ENCODE results near the gene TBC1D2B.
A peak's percentile ranks its signal among the peaks of the same experiment; 100 is the strongest.
"Not testable (repeated sequence)": the region's sequence is repeated elsewhere in the genome, so short reads cannot be mapped to it uniquely, and the experiment has no call there.

Gene TBC1D2B

DNA sequence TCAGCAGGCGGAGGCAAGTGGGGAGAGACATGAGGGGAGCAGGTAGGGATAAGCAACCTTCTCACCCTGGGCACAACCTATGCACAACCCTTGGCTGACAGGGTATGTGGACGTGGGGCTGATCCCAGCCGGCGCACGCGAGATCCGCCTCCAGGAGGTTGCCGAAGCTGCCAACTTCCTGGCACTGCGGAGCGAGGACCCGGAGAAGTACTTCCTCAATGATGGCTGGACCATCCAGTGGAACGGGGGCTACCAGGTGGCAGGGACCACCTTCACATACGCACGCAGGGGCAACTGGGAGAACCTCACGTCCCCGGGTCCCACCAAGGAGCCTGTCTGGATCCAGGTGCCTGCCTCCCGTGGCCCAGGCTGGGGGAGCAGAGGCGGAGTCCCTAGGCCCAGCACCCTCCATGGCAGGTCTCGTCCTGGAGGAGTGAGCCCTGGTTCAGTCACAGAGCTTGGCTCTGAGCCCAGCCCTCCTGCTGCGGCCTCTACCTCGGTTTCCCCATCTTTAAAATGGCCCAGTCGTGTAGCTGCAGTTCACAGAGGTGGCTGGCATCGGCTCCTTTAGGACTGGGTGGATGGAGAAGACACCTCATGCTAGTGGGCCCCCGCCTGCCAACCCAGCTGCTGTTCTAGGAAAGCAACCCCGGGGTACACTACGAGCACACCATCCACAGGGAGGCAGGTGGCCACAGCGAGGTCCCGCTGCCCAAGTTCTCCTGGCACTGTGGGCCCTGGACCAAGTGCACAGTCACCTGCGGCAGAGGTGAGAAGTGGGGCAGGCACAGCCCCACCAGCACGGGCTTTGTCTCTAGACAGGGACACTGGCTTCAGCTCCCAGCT is 96.0 kb downstream of the TBC1D2B start:
- peaks cover 4% of the 10 kb centered on the region for H3K36me3 Mint-ChIP-seq
- H3K9me3 Mint-ChIP-seq, result no peaks in the 10 kb centered on the region
- no peak for DNase-seq (ENCODE audit: low spot score in 2 of 2)
- peaks cover 11% of the 10 kb centered on the region for H3K4me1 Mint-ChIP-seq
- no peak overlapping the region for H3K4me3 Mint-ChIP-seq
- H3K27ac Mint-ChIP-seq, result peak overlapping the region; percentile 37
- ATAC-seq, result no peak

DNA sequence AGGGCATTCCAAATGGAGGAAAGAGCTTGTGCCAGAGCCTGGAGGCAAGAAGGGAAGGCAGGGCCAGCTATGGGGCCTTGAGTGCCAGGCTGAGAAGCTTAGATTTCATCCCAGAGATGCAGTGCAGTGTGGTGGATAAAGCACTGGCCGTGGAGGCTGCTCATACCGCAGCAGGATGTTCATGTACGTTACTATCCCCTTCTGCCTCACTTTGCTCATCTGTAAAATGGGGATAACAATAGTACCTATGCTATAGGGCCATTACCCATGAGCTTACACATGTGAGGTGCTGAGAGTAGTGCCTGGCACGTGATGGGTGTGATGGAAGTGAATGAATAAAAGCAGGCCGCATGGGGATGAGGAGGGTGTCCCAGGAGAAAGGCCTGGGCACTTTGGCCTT is 96.8 kb downstream of the TBC1D2B start:
- not testable (repeated sequence) for H3K4me3 Mint-ChIP-seq; H3K9me3 Mint-ChIP-seq; DNase-seq (ENCODE audit: low spot score in 2 of 2); ATAC-seq; H3K36me3 Mint-ChIP-seq
- Mint-ChIP-seq H3K4me1 (peaks cover 11% of the 10 kb centered on the region), H3K27ac (peak overlapping the region; percentile 37)

DNA sequence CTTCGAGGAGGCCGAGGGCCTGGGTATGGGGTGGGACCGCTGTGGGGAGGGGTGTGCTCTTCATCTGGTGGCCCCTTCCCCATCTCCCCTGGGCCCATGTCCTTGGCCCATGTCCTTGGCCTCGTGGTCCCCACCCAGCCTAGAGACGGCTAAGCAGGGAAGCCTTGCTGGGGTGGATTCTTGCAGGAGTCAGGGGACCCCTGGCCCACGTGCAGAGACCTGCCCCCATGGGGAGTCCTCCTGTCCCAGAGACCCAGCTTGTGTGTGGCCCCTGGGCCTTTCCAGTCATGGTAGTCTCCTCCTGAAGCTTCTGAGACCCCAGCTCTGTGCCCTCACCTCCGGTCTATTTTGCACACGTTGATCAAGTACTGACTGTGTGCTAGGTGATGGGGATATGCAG is 97.4 kb downstream of the TBC1D2B start:
- Mint-ChIP-seq H3K36me3 (peaks cover 4% of the 10 kb centered on the region), H3K9me3 (no peaks in the 10 kb centered on the region), H3K4me1 (peaks cover 11% of the 10 kb centered on the region), H3K27ac (no peak overlapping the region), H3K4me3 (no peak overlapping the region)
- DNase-seq (ENCODE audit: low spot score in 2 of 2) (no peak), ATAC-seq (no peak)

DNA sequence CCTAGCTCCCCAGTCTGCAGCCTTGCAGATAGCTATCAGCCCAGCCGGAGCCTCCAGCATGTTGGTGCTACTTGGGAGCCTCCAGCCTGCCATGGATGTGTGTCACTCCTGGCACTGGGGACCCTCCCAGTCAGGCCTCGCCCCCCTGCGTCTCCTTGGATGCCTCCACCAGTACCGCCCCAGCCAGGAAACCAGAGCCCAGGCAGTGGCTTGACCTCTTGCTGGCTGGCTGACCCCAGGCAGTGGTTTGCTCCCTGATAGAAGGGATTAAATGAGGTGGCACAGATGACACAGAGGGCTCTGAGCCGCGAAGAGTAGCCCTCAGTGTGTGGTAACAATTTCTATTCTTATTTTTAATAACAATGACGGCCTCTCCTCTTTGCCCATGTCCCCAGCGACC is 98.4 kb downstream of the TBC1D2B start:
- H3K27ac Mint-ChIP-seq; H3K9me3 Mint-ChIP-seq; DNase-seq (ENCODE audit: low spot score in 2 of 2); H3K4me3 Mint-ChIP-seq; ATAC-seq; H3K36me3 Mint-ChIP-seq: not testable (repeated sequence)
- H3K4me1 Mint-ChIP-seq, result peaks cover 10% of the 10 kb centered on the region

DNA sequence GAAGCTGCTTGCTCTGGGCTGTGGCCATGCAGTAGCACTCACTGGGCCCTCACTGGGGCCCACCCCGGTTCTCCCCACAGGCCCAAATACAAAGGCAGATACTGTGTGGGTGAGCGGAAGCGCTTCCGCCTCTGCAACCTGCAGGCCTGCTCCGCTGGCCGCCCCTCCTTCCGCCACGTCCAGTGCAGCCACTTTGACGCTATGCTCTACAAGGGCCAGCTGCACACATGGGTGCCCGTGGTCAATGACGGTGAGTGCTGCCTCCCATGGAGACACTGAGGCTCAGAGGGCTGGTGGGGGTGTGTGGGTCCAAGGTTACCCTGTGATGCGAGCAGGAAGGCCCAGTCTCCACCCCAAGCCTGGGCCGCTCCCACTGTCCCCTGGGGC is 98.8 kb downstream of the TBC1D2B start:
- not testable (repeated sequence) for H3K9me3 Mint-ChIP-seq; H3K36me3 Mint-ChIP-seq; DNase-seq (ENCODE audit: low spot score in 2 of 2); H3K4me3 Mint-ChIP-seq; H3K27ac Mint-ChIP-seq; H3K4me1 Mint-ChIP-seq; ATAC-seq

DNA sequence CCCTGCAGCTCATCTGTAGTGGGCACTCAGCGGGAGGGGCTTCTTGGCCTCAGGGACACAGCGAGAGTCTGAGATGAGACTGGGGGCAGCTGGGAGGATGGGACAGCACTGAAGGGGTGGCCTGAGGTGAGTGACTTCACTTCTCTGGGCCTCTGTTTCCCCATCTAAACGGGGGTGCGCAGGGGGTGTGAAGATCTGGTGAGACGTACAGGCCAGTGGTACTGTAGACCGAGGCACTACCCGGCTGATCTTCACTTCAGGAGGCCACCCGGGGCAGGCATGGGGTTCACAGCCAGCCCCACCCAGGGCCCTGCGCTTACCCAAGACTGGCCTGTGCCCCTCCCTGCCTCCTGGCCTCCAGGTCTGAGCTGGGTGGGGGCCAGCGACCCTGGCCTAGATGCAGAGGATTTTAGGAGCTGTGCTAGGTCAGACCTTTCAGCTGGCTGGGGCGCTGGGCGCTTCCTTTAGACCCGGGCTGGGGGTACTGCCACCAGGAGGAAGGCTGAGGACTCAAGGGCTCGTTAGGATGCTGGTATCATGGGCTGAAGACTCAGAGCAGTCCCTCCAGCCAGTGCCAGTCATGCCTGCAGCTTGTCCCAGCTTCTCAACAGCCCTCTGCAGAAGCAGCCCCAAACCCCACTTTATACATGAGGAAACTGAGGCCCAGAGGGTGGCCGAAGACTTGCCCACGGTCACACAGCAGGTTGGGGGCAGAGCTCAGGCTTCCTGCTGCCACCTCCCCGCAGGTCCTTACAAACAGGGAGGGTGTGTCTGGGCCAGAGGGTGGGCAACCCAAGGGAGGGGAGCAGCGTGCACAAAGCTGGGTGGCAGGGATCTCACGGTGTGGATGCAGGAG is 99.4 kb downstream of the TBC1D2B start:
- H3K36me3 Mint-ChIP-seq; DNase-seq (ENCODE audit: low spot score in 2 of 2); H3K9me3 Mint-ChIP-seq; H3K4me1 Mint-ChIP-seq; ATAC-seq; H3K4me3 Mint-ChIP-seq: not testable (repeated sequence)
- peak overlapping the region; percentile 48 for H3K27ac Mint-ChIP-seq

DNA sequence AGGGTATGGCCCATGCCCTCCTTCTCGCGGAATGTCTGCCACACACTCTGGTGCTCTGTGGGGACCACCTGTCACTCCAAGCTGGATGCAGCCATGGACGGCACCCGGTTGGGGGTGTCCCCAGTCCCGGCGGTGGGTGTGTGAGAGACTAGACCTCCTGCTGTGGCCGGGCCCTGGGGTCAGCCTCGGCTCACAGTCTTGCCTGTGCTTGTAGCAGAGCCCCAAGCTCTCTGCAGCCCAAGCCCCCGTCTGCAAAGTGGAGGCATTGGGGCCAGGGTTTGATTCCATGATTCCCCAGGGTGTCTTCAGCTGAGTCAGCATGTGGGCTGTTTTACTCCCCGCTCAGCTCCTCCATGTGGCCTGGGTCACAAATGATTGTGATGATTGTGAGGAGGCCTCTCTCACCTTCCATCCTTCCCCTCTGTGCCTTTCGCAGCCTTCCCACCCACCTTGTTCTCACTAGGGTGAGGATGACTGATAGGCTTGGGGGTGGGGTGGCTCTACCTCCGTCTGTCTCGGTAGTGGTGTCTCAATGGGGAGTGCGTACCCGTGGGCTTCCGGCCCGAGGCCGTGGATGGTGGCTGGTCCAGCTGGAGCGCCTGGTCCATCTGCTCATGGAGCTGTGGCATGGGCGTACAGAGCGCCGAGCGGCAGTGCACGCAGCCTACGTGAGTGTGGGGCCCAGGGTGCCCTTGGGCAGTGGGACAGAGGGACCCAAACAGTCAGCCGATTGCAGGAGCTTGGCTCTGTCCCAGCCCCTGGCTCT is 100.6 kb downstream of the TBC1D2B start:
- H3K9me3 Mint-ChIP-seq; DNase-seq (ENCODE audit: low spot score in 2 of 2); H3K27ac Mint-ChIP-seq; H3K36me3 Mint-ChIP-seq; H3K4me3 Mint-ChIP-seq; H3K4me1 Mint-ChIP-seq; ATAC-seq: not testable (repeated sequence)

DNA sequence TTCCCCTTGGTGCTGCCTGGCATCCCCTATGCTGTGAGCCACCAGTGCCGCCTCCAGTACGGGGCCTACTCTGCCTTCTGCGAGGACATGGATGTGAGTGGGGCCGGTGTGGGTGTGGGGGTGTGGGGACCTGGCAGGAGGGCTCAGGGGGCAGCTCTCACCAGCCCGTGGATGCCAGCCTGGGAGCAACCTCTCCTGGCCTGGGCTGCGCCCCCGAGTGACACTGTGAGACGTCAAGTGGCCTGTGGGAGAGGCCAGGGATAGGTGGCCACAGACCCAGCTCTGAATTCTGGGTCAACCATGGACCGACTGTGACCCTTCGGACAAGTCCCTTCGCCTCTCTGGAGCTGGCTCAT is 101.4 kb downstream of the TBC1D2B start:
- not testable (repeated sequence) for H3K4me1 Mint-ChIP-seq; H3K27ac Mint-ChIP-seq; ATAC-seq; H3K4me3 Mint-ChIP-seq; H3K36me3 Mint-ChIP-seq; H3K9me3 Mint-ChIP-seq; DNase-seq (ENCODE audit: low spot score in 2 of 2)

DNA sequence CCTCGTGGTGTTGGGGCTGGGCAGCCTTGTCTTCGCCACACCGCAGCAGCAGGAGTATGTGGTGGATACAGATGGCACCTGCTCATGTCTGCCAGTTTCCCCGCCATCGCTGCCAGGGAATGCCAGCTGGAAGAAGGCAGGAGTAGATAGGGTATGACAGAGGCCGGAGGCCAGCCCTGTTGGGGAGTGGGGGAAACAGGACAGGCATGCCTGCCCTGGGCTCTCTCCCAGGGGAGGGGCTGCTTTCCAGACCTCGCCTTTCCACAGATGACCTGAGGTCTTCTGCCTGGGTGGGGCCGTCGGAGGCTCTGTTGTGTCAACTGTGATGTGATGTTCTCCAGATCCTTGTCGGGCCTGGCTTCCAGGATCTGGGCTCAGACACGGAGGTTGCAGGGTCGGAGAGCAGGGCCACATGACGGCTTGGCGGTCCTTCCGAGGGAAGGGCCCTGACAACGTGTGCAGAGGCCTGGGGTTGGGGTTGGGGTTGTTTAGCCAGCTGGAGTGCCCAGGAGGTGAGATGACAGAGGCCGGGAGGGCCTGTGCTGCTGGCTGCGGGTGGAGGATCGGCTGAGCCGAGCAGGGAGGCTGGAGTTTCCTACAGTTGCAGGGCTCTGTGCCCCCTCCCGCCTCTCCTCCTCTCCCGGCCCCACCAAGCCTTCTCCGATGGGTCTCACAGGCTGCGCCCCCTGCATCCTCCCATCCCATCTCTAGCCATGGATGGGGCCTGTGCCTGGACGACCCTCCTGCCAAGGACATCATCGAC is 102.0 kb downstream of the TBC1D2B start:
- no peaks in the 10 kb centered on the region for H3K9me3 Mint-ChIP-seq
- no peaks in the 10 kb centered on the region for H3K4me1 Mint-ChIP-seq
- no peak for DNase-seq (ENCODE audit: low spot score in 2 of 2)
- H3K36me3 Mint-ChIP-seq, result no peaks in the 10 kb centered on the region
- no peak for ATAC-seq
- no peak overlapping the region for H3K27ac Mint-ChIP-seq
- H3K4me3 Mint-ChIP-seq, result no peak overlapping the region

DNA sequence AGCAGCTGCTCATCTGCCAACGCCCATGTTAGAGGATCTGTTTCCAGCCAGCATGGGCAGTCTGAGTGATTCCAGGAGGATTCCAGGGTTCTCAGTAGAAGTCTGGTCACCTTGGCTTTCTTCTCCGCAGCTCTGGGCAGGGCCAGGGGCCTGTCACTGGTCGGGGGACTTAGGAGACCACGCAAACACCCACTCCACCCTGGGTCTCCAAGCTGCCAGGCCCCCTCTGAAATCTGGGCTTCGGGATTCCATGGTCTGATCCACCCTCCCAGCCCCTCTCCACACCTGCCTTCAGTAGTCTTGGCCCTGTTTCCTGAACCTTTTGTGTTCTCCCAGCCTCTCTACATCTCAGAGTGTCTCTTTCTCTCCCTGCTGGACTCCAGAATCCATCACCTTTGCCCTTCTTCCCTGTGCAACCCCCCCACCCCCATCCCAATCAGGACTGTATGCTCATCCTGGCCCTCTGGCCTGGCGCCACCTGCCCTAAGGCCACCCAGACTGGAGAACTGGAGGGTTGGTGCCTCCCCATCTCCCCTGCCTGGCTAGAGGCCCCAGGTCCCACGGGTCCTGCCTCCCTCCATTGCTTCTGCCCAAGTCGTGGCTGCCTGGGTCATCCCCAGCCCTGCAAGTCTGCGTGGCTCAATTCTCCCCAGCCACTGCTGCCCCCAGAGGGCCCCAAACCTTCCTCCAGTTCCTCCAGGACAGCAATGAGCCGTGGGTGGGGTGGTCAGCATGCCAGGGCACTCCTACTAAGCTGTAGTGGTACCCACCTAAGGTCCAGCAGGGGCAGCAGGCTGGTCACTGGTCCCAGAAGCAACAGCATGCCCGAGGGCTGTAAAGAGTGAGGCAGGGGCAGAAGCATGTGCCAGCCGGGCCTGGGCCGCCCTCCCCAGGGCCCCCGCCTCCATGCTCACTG is 102.8 kb downstream of the TBC1D2B start:
- H3K9me3 Mint-ChIP-seq, result no peaks in the 10 kb centered on the region
- H3K4me3 Mint-ChIP-seq, result no peak overlapping the region
- no peaks in the 10 kb centered on the region for H3K36me3 Mint-ChIP-seq
- no peak overlapping the region for H3K27ac Mint-ChIP-seq
- DNase-seq (ENCODE audit: low spot score in 2 of 2) (no peak), ATAC-seq (no peak)
- H3K4me1 Mint-ChIP-seq, result no peaks in the 10 kb centered on the region

DNA sequence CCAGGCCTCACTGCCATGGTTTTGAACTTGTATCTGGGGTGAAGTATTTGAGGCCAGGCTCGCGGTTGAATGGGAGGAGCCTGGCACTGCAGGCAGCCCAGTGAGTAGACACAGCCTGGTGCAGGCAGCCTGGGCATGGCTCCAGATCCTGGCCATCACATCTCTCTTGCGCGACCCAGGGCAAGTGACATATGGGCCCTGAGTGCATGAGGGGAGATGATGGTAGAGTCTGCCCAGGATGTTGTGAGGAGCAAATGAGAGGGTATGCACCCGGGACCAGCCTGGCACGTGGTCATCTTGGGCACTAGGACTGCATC is 103.5 kb downstream of the TBC1D2B start:
- Mint-ChIP-seq H3K27ac (no peak overlapping the region), H3K9me3 (no peaks in the 10 kb centered on the region), H3K4me1 (no peaks in the 10 kb centered on the region), H3K4me3 (no peak overlapping the region), H3K36me3 (no peaks in the 10 kb centered on the region)
- ATAC-seq (no peak), DNase-seq (ENCODE audit: low spot score in 2 of 2) (no peak)

DNA sequence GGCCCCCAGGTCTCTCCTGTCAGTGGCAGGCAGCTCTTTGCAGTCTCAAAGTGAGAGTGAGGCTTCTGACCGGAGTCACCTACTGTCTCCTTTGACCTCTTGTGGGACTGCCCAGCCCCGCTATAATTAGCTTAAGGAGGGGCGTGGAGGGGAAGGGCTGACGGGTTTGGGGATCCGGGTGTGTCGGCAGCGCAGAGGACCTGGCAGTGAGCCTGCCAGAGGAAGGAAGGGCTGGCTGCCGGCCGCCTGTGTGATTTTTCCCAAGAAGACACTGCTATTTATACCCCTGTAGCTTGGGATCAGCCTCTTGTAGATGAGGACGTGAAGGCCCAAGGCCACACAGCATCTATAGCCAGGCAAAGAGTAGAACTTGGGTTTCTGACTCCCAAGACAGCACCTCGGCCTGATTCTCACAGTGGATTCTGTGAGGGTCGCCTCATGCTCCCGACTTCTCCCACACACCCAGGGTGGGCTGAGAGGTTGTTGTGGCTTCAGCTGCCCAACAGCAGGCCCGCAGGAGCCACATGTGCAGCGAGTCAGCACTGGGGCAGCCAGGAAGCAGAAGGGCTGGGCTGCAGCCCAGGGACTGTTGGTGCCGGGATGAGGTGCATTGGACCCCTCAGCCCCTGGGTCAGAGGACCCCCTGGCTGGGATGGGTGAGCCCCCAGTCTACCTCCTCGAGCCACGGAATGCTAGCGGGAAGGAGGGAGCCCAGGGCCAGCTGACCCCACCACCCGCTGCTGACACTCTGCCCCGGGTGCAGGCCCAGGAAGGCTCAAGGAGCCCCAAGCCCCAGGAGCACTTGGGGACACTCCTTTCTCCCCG is 104.0 kb downstream of the TBC1D2B start:
- H3K4me3 Mint-ChIP-seq, ATAC-seq, H3K27ac Mint-ChIP-seq: not testable (repeated sequence)

DNA sequence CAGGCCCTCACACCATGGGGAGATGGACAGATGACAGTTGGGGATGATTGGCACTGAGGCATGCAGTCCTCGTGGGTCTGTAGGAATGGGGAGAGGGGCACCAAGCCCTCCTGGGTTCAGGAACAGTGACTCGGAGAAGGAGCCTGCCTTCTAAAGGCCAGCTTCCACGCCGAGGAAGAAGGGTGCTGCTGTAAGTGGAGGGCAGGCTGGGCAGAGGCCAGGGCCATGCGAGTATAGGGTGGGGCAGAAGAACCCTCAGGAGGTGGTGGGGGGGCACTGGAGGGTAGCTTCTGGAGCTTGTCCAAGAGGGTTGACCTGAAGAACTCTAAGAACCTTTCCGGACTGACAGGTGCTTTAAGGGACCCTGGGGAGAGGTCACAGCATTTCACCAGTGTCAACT is 104.8 kb downstream of the TBC1D2B start:
- H3K36me3 Mint-ChIP-seq; ATAC-seq; H3K4me3 Mint-ChIP-seq; DNase-seq (ENCODE audit: low spot score in 2 of 2); H3K9me3 Mint-ChIP-seq; H3K27ac Mint-ChIP-seq; H3K4me1 Mint-ChIP-seq: not testable (repeated sequence)

More for the DNA sequence above, 104.0 kb downstream of the TBC1D2B start:
- not testable (repeated sequence) for H3K4me1 Mint-ChIP-seq; H3K9me3 Mint-ChIP-seq; DNase-seq (ENCODE audit: low spot score in 2 of 2); H3K36me3 Mint-ChIP-seq

Measured in stimulated activated effector memory CD8-positive, alpha-beta T cell treated with anti-CD3 and anti-CD28 coated beads, Interleukin-12 subunit alpha, Interleukin-12 subunit beta, amount 100 ng/mL, for 72 hours (primary cell).